Measurements from ENCODE around the gene HDGFL2. TPM values are rescaled to one million over a fixed set of nuclear protein-coding genes. Genes with fewer than 3 reads are reported as not detected.

Gene HDGFL2
- 70.0 TPM for polyA plus RNA-seq (ENCODE audit: insufficient read length)

DNA sequence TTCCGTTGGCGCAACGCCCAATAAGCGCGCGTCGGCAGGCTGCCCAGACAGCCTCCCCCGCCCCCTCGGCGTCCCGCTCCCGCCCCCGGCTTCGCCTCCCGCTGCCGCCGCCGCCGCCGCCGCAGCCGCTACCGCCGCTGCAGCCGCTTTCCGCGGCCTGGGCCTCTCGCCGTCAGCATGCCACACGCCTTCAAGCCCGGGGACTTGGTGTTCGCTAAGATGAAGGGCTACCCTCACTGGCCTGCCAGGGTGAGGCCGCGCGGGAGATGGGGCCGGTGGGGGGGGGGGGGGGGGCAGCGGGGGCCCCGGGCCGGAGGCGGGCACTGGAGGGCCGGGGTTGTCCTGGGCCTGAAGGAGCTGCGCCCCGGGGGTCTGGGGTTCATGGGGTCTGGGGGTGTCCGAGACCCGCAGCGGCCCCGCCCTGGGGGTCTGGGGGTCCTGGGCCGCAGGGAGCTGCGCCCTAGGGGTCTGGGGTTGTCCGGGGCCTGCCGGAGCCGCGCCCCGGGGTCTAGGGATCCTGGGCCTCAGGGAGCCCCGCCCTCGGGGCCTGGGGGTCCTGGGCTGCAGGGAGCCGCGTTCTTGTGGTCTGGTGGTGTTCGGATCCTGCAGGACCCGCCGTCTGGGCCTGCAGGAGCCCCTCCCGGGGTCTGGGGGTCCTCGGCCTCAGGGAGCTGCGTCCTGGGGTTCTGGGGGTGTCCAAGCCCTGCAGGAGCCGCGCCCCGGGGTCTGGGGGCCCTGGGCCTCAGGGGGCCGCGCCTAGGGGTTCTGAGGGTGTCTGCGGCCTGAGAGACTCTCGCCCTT is at the start of gene HDGFL2:
Gene HDGFL2 (plus strand): TSS at position 124 of the 801 bp plus-strand sequence. CDS start 54 bp downstream, at position 178.
- no peak for DNase-seq (ENCODE audit: low read depth)

- DNase-seq (ENCODE audit: low read depth): no peak
Observed at GRCh38 chr19:4423416-4424126, 48.5 kb upstream of the HDGFL2 start.

- DNase-seq (ENCODE audit: low read depth): no peak
Observed at GRCh38 chr19:4425537-4425936, 46.6 kb upstream of the HDGFL2 start.

DNA sequence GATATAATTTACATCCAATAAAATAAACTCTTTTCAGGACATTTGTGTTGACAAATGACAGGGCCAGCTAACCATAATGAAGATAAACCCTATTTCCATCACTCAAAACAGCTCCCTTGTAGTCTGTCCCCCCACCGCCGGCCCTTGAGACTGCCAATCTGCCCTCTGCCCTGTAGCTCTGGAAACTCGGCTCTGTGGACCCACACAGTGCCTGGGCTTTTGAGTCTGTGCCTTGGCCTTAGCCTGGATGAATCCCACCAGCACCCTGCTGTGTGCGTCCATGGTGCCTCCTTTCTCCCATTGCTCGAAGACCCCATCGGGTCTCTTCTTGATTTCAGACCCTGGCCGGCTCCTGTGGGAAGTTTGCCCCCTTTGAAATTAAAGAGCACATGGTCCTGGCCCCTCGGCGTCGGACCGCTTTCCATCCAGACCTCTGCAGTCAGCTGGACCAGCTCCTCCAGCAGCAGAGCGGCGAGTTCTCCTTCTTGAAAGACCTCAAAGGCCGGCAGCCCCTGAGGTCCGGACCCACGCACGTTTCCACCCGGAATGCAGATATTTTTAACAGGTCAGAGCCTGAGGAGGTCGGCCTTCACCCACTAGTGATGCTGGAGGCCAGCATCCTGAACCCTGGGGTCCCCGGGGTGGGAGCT is 43.6 kb upstream of the HDGFL2 start:
- DNase-seq (ENCODE audit: low read depth): no peak

GRCh38 chr19:4429256-4429655 is 42.8 kb upstream of the HDGFL2 start:
- DNase-seq (ENCODE audit: low read depth): no peak

DNA sequence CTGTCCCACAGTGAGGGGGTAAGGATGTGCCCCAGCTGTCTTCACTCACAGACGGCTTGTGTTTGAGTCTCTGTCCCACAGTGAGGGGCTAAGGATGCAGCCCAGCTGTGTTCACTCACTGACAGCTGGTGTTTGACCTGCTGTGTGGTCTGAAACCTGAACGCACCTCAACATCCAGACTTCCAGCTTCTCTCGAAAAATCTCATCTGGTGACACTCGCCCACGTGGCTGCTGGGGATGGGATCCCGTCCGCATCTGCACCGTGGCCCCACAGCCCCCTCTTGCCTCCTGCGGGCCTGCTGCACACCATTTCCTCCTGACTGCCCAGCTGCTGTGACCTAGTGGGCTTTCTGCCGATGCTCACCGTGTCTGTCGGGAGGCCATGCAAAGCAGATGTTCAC is 42.3 kb upstream of the HDGFL2 start:
- DNase-seq (ENCODE audit: low read depth): no peak

- no peak for DNase-seq (ENCODE audit: low read depth)
Observed at GRCh38 chr19:4430760-4431159, 41.3 kb upstream of the HDGFL2 start.

GRCh38 chr19:4431296-4431695 is 40.8 kb upstream of the HDGFL2 start:
- DNase-seq (ENCODE audit: low read depth): no peak

GRCh38 chr19:4431808-4432674 is 40.1 kb upstream of the HDGFL2 start:
- DNase-seq (ENCODE audit: low read depth): no peak

DNA sequence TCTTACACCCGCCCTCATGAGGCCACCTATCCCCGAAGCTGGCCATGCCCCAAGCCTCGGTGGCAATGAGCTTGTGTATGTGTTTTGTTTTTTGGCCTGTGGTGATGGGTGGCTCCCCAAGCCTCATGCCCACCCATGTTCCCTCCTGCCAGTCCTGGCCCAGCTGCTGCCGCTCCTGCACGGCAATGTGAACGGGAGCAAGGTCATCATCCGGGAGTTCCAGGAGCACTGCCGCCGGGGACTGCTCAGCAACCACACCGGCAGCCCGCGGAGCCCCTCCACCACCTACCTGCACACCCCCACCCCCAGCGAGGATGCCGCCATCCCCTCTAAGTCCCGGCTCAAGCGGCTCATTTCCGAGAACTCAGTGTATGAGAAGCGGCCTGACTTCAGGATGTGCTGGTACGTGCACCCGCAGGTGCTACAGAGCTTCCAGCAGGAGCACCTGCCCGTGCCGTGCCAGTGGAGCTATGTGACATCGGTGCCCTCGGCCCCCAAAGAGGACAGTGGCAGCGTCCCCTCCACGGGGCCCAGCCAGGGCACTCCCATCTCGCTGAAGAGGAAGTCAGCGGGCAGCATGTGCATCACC is 39.1 kb upstream of the HDGFL2 start:
- no peak for DNase-seq (ENCODE audit: low read depth)

DNA sequence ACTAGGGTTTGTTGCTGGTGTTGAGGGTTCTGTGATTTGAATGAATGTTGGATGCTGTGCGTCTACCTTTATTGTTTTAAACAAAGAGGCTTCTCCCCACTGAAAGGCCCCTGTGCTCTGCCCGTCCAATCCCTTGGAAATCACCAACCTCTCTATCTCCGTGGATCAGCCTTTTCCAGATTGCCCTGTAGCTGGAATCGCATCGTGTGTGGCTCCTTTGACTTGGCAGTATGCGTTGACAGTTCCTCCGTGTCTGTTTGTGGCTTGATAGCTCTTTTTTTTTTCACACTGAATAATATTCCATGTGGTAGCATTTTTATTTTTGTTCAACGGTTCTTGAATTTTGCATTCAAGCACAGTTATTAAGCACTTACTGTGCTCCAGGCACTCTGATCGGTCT is 37.7 kb upstream of the HDGFL2 start:
- DNase-seq (ENCODE audit: low read depth): no peak

GRCh38 chr19:4436231-4436630 is 35.9 kb upstream of the HDGFL2 start:
- DNase-seq (ENCODE audit: low read depth): no peak

DNA sequence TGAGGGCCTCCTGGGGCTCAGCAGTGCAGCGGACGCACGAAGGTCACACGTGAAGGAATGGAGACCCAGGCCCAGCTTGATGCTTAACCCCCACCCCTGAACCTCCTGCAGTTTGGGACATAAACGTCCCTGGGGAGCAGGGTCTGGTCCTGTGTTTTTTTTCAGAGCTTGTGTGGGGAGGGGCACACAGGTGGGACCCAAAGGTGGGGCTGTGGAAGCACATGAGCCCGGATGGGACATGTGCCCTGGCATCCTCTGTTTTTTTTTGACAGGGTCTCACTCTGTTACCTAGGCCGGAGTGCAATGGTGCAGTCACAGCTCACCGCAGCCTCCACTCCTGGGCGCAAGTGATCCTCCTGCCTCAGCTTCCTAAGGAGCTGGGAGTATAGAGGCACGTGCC is 35.0 kb upstream of the HDGFL2 start:
- no peak for DNase-seq (ENCODE audit: low read depth)

GRCh38 chr19:4439243-4439642 is 32.9 kb upstream of the HDGFL2 start:
- DNase-seq (ENCODE audit: low read depth): no peak

GRCh38 chr19:4441994-4442818 is 29.9 kb upstream of the HDGFL2 start:
- DNase-seq (ENCODE audit: low read depth): no peak

DNA sequence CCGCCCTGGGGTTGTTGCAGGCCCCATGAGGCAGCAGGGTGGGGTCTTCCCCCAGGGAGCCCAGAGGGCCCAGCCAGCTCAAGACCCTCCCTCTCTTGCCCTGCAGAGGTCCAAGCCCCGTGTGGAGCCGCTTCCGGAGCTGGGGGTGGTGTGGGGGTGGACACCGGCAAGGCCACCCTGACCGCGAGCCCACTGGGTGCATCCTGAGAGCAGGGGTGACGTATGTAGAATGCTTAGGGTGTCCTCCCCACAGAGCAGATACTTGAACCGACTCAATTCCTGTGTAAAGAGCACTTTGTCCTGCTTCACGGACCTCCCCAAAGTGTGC is 29.3 kb upstream of the HDGFL2 start:
- DNase-seq (ENCODE audit: low read depth): no peak

- DNase-seq (ENCODE audit: low read depth): no peak
Observed at GRCh38 chr19:4443188-4443587, 28.9 kb upstream of the HDGFL2 start.

DNA sequence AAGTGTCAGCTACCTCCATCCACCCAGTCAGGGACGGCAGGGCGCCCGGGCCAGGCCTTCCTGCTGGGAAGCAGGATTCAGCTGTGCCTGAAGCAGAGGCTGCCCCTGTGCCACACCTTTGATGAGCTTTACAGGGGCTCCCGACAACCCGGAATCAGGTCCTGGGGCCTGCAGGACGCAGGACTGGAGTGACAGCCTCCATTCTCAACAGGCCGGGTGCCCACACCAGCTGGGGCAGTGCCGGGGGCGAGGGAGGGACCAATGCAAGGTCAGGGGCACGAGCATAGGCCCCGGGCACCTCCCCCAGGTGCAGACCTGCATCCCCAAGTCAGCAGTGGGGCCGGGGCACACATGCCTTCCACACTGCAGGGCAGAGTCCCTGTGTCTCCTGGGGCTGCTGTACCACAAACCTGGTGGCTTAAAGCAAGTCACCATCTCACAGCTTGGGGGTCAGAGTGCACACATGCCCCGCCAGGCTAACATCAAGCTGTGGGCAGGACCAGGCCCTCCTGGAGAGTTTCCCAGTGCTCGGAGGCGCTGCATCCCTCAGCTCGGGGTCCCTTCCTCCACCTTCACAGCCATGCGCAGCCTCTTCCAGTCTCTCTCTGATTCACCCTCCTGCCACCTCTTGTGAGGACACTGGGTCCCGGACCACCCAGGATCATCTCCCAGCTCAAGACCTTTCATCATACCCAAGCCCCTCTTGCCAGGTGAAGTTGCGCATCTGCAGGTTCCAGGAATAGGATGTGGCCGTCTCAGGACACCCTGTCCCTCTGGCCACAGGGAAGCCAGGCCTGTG is 27.9 kb upstream of the HDGFL2 start:
- no peak for DNase-seq (ENCODE audit: low read depth)

All from forelimb muscle (tissue), 1 donor.